MM.1S (cell line): Measurements from ENCODE around the gene OR6B2.

Source experiments
- EZH2 ChIP-seq: fragments of 300-600 bp; sonication (generic); optimal IDR thresholded peaks from 2 replicates; pipeline ENCODE3; 2017; ENCODE audit warnings: low read depth, mild to moderate bottlenecking, antibody characterized with exemption, low read length, mixed read lengths
- TF ChIP-seq, protein P1 (sequence below): fragments of 300-600 bp; sonication (generic); IDR thresholded peaks from 2 replicates; pipeline ENCODE4 v1.5.1; 2016; ENCODE audit warnings: antibody characterized with exemption, low read length, mixed read lengths

DNA sequence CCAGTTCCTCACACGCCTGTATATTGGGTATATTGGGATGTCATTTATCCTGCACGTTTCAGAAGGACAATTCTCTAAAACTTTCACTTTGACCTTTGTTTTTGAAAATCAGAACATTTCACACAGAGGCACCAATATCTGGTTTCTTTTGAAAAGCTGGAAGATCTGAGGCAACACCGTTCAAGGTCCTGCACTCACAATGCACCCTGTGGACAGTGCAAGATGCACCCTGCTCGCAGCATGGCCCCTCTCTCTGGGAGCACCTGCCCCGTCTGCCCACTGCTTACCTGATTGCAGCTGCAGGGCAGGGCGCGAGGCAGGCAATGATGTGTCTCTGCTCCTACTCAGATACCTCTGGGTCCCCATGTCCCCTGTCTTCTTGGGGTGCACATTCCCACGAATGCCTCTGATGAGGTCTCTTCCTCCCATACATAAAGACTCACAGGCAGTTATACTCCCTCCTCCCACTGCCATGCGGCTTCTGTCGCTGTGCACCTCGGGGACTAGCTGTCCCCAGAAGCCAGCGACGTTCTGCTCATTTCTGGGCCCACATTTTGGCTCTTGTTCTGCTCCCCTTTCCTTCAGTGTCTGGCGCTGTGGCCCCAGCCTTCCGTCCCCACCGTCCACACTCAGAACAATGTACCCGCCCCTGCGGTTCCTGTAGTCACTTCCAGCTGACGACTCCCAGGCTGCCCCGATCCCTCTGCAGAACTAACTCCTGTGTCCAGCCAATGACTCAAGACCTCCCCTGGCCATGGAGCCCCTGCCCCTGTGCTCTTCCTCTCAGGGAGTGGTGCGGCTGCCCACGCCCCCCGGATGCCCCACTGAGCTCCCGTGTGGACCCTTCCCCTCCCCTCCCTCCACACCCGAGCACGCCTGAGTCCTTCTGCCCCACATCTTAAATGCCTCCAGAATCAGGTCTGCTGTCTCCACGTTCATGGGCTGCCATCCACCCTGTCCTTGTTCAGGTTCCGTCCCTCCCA is 23.2 kb upstream of the OR6B2 start, which contains the start of gene OR6B3:
- TF ChIP-seq, protein P1, sequence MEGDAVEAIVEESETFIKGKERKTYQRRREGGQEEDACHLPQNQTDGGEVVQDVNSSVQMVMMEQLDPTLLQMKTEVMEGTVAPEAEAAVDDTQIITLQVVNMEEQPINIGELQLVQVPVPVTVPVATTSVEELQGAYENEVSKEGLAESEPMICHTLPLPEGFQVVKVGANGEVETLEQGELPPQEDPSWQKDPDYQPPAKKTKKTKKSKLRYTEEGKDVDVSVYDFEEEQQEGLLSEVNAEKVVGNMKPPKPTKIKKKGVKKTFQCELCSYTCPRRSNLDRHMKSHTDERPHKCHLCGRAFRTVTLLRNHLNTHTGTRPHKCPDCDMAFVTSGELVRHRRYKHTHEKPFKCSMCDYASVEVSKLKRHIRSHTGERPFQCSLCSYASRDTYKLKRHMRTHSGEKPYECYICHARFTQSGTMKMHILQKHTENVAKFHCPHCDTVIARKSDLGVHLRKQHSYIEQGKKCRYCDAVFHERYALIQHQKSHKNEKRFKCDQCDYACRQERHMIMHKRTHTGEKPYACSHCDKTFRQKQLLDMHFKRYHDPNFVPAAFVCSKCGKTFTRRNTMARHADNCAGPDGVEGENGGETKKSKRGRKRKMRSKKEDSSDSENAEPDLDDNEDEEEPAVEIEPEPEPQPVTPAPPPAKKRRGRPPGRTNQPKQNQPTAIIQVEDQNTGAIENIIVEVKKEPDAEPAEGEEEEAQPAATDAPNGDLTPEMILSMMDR, result no peak
- TF ChIP-seq EZH2, result no peak
